GM18508 (cell line): ENCODE measurements around the gene ZC3H18.

Source experiments
- ATAC-seq: cut with Tn5 transposase; IDR thresholded peaks from one replicate; pipeline ENCODE4 v1.9.1; 2021; ENCODE audit warnings: moderate number of reproducible peaks; ENCODE audit not compliant: insufficient read depth, unreplicated experiment

Gene ZC3H18

GRCh38 chr16:88548131-88548874 is 21.9 kb upstream of the ZC3H18 start:
- no peak for ATAC-seq

GRCh38 chr16:88548985-88549384 is 21.2 kb upstream of the ZC3H18 start:
- ATAC-seq: no peak

- no peak for ATAC-seq
These were observed 20.4 kb upstream of the ZC3H18 start for GRCh38 chr16:88549671-88550245.

GRCh38 chr16:88550246-88550661 is 19.9 kb upstream of the ZC3H18 start:
- no peak for ATAC-seq

- ATAC-seq: no peak
These were observed 18.0 kb upstream of the ZC3H18 start for GRCh38 chr16:88552166-88552565.

- no peak for ATAC-seq
These were observed 17.4 kb upstream of the ZC3H18 start for GRCh38 chr16:88552815-88553214.

- no peak for ATAC-seq
These were observed 16.5 kb upstream of the ZC3H18 start for GRCh38 chr16:88553739-88554138.

GRCh38 chr16:88554711-88555264 is 15.4 kb upstream of the ZC3H18 start:
- no peak for ATAC-seq

GRCh38 chr16:88556294-88556988 is 13.8 kb upstream of the ZC3H18 start:
- no peak for ATAC-seq

- no peak for ATAC-seq
These were observed 11.5 kb upstream of the ZC3H18 start for GRCh38 chr16:88558457-88559442.

- ATAC-seq: no peak
These were observed 9.3 kb upstream of the ZC3H18 start for GRCh38 chr16:88560714-88561484.

GRCh38 chr16:88561485-88562359 is 8.5 kb upstream of the ZC3H18 start:
- no peak for ATAC-seq

- no peak for ATAC-seq
These were observed 4.0 kb upstream of the ZC3H18 start for GRCh38 chr16:88566158-88566557.

GRCh38 chr16:88568710-88569613 is 1.2 kb upstream of the ZC3H18 start:
- ATAC-seq: no peak

- ATAC-seq: no peak
These were observed 604 bp upstream of the ZC3H18 start for GRCh38 chr16:88569614-88569984.

- no peak for ATAC-seq
These were observed 489 bp downstream of the ZC3H18 start for GRCh38 chr16:88570691-88571092.

- ATAC-seq: no peak
These were observed 5.0 kb downstream of the ZC3H18 start for GRCh38 chr16:88575251-88575650.
